HepG2 (cell line): ENCODE results near the gene HOMEZ. TPM values are rescaled to one million over a fixed set of nuclear protein-coding genes. Genes with fewer than 3 reads are reported as not detected.

Experiments
- ATF4 ChIP-seq, 2 experiments: fragments of 450-650 bp in 1 of 2; sonication (generic) in 1 of 2; formaldehyde crosslinking; IDR thresholded peaks; 2 replicates each; pipeline versions ENCODE4 v1.5.0 to v1.8.0; 2020 to 2022; ENCODE audit warnings: mild to moderate bottlenecking in 1 of 2, missing genetic modification reagents in 1 of 2
- CBX5 ChIP-seq: sonication (generic); formaldehyde crosslinking; IDR thresholded peaks from 2 replicates; pipeline ENCODE4 v1.4.0; 2020; ENCODE audit warnings: missing genetic modification reagents, borderline replicate concordance
- ETS1 ChIP-seq: sonication (generic); formaldehyde crosslinking; IDR thresholded peaks from 2 replicates; pipeline ENCODE4 v1.4.0; 2020; ENCODE audit warnings: missing genetic modification reagents
- GMEB1 ChIP-seq: sonication (generic); formaldehyde crosslinking; IDR thresholded peaks from 2 replicates; pipeline ENCODE4 v1.5.1; 2020; ENCODE audit warnings: missing genetic modification reagents, mild to moderate bottlenecking, borderline replicate concordance
- HNF1A ChIP-seq, 2 experiments: sonication (generic) in 1 of 2; formaldehyde crosslinking in 1 of 2; IDR thresholded peaks; 2 replicates each; pipeline versions ENCODE4 v1.4.0 to v1.6.1; 2016 to 2020; ENCODE audit warnings: borderline replicate concordance in 1 of 2, low read depth in 1 of 2, mild to moderate bottlenecking in 1 of 2, missing genetic modification reagents in 1 of 2
- PAX8 ChIP-seq: sonication (generic); formaldehyde crosslinking; IDR thresholded peaks from 2 replicates; pipeline ENCODE4 v1.8.0; 2022; ENCODE audit warnings: mild to moderate bottlenecking, missing genetic modification reagents, borderline replicate concordance
- POLR2A ChIP-seq, 2 experiments: IDR thresholded peaks; 2 replicates each; pipeline ENCODE4 v1.6.1; 2011; ENCODE audit warnings: low read depth in 2 of 2, low read length in 2 of 2, mild to moderate bottlenecking in 1 of 2, moderate library complexity in 1 of 2; ENCODE audit not compliant: insufficient read depth in 1 of 2
- RFXAP ChIP-seq: sonication (generic); formaldehyde crosslinking; IDR thresholded peaks from 2 replicates; pipeline ENCODE4 v1.4.0; 2020; ENCODE audit warnings: missing genetic modification reagents, borderline replicate concordance
- TEF ChIP-seq: sonication (generic); formaldehyde crosslinking; IDR thresholded peaks from 2 replicates; pipeline ENCODE4 v1.5.0; 2020; ENCODE audit warnings: missing genetic modification reagents
- ZBTB39 ChIP-seq: sonication (generic); formaldehyde crosslinking; IDR thresholded peaks from 2 replicates; pipeline ENCODE4 v1.5.0; 2020; ENCODE audit warnings: missing genetic modification reagents
- ZFP90 ChIP-seq: sonication (generic); formaldehyde crosslinking; IDR thresholded peaks from 2 replicates; pipeline ENCODE4 v1.8.0; 2022; ENCODE audit warnings: missing genetic modification reagents, mild to moderate bottlenecking, inconsistent platforms, borderline replicate concordance
- ZNF24 ChIP-seq: fragments of 450-650 bp; IDR thresholded peaks from 2 replicates; pipeline ENCODE4 v1.6.1; 2017; ENCODE audit warnings: antibody characterized with exemption, mild to moderate bottlenecking
- ZNF441 ChIP-seq: sonication (generic); formaldehyde crosslinking; IDR thresholded peaks from 2 replicates; pipeline ENCODE4 v1.7.0; 2021; ENCODE audit warnings: missing genetic modification reagents, borderline replicate concordance
- ZNF530 ChIP-seq: sonication (generic); formaldehyde crosslinking; IDR thresholded peaks from 2 replicates; pipeline ENCODE4 v1.5.0; 2020; ENCODE audit warnings: low read depth, mild to moderate bottlenecking, missing genetic modification reagents
- ZNF678 ChIP-seq: sonication (generic); formaldehyde crosslinking; IDR thresholded peaks from 2 replicates; pipeline ENCODE4 v1.4.0; 2020; ENCODE audit warnings: mild to moderate bottlenecking, missing genetic modification reagents
- ZNF720 ChIP-seq: sonication (generic); formaldehyde crosslinking; IDR thresholded peaks from 2 replicates; pipeline ENCODE4 v1.4.0; 2020; ENCODE audit warnings: missing genetic modification reagents
- ZNF766 ChIP-seq: sonication (generic); formaldehyde crosslinking; IDR thresholded peaks from 2 replicates; pipeline ENCODE4 v1.5.0; 2020; ENCODE audit warnings: missing genetic modification reagents, borderline replicate concordance
- ZNF776 ChIP-seq: sonication (generic); formaldehyde crosslinking; IDR thresholded peaks from 2 replicates; pipeline ENCODE4 v1.4.0; 2020; ENCODE audit warnings: mild to moderate bottlenecking, missing genetic modification reagents
- ZNF777 ChIP-seq: sonication (generic); formaldehyde crosslinking; IDR thresholded peaks from 2 replicates; pipeline ENCODE4 v1.4.0; 2020; ENCODE audit warnings: missing genetic modification reagents
- polyA plus RNA-seq, 8 experiments: library from polyadenylated mRNA; depleted of rRNA in 3 of 8; stranded (reverse) in 7 of 8; unstranded in 1 of 8; fragments of >200 nt; fragmentation: Illumina TruSeq in 4 of 8; extraction: Trizol in 4 of 8; gene quantifications; 2 replicates each; pipeline versions ENCODE4 v1.2.1 to v1.2.3, GENCODE V29; 2011 to 2016; ENCODE audit warnings: low read depth in 4 of 8, missing spikeins in 1 of 8, mixed read lengths in 1 of 8; ENCODE audit not compliant: insufficient read depth in 1 of 8
- total RNA-seq, 5 experiments: library from RNA; depleted of rRNA; stranded (reverse); fragments of >200 nt; fragmentation: Illumina TruSeq; extraction: Trizol; gene quantifications; 2 replicates each; pipeline ENCODE4 v1.2.3, GENCODE V29; 2016; ENCODE audit warnings: low read depth in 1 of 5

The HOMEZ gene
- total and polyA plus RNA-seq, 2 of the 13 experiments (the other 11 are each of a cell fraction or from before 2014, with no cell fraction given) = 14.5 to 31.8 TPM

- no peak for TF ChIP-seq HNF1A (IDR thresholded peaks at IDR 0.05; ENCODE audit: low read depth)
- peak; percentile 63; the same call in 1 of the 2 replicates for TF ChIP-seq HNF1A (CRISPR knock-in tag; IDR thresholded peaks at IDR 0.05; ENCODE audit: borderline replicate concordance)
- TF ChIP-seq ZNF777 (CRISPR knock-in tag) = peak; percentile 85
- no peak for TF ChIP-seq ZNF441 (CRISPR knock-in tag)
- TF ChIP-seq ZNF24 = 0 out of 2 replicates have a peak, but pooled peaks have one; percentile 17
- peak; percentile 77; the same call in 1 of the 2 replicates for TF ChIP-seq ZNF766 (CRISPR knock-in tag)
- peak in 1 of 2 experiments; percentile 97; a peak in 2 of 4 replicates for TF ChIP-seq POLR2A (IDR thresholded peaks at IDR 0.05; ENCODE audit: insufficient read depth in 1 of 2, low read depth in 2 of 2, low read length in 2 of 2)
- no peak; the same call in none of the 2 replicates for TF ChIP-seq ZFP90 (CRISPR knock-in tag)
- peak; percentile 5; the same call in 1 of the 2 replicates for TF ChIP-seq RFXAP (CRISPR knock-in tag)
- peak; percentile 61 for TF ChIP-seq GMEB1 (CRISPR knock-in tag)
- TF ChIP-seq ZBTB39 (CRISPR knock-in tag) = no peak
- peak; percentile 94; the same call in 1 of the 2 replicates for TF ChIP-seq CBX5
- TF ChIP-seq ATF4 (CRISPR knock-in tag; IDR thresholded peaks at IDR 0.05) = no peak
- TF ChIP-seq ZNF720 (CRISPR knock-in tag) = peak; percentile 87; the same call in 1 of the 2 replicates
- TF ChIP-seq ZNF678 (CRISPR knock-in tag) = peak; percentile 99
- no peak; the same call in 1 of the 2 replicates for TF ChIP-seq PAX8 (CRISPR knock-in tag)
- TF ChIP-seq ZNF776 (CRISPR knock-in tag) = peak; percentile 92
- TF ChIP-seq ETS1 (CRISPR knock-in tag) = 0 out of 2 replicates have a peak, but pooled peaks have one; percentile 82
- peak; percentile 78 for TF ChIP-seq TEF (CRISPR knock-in tag)
- TF ChIP-seq ZNF530 = no peak
Measured at GRCh38 chr14:23301969-23302289, 16.0 kb upstream of the HOMEZ start (continued).
